Measurements from ENCODE around the gene AS3MT.
"Not testable (repeated sequence)": the region's sequence is repeated elsewhere in the genome, so short reads cannot be mapped to it uniquely, and the experiment has no call there.

AS3MT gene

DNA sequence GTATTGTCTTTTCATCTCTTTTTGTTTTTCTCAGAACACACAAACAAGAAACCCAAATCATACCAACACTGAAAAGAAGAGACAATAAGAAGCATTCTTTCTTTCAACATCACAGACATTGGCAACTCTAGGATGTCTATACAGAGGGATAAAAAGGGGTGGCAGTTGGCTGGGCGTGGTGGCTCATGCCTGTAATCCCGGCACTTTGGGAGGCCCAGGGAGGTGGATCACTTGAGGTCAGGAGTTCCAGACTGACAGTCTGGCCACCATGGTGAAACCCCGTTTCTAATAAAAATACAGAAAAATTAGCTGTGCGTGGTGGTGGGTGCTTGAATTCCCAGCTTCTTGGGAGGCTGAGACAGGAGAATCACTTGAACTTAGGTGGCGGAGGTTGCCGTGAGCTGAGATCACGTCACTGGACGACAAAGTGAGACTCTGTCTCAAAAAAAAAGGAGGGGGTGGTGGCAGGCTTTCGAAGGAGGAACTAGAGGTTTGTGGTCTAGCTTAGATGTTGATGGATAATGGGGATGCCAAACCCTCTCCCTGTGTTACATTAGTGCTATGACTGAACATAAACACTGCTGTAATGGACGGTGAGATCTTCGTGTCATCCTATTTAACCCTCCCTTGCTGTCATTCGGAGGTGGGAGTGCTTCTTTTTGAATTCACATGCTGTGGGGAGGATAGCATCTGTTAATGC, 58.2 kb downstream of the AS3MT start:
- TF ChIP-seq, protein P1, sequence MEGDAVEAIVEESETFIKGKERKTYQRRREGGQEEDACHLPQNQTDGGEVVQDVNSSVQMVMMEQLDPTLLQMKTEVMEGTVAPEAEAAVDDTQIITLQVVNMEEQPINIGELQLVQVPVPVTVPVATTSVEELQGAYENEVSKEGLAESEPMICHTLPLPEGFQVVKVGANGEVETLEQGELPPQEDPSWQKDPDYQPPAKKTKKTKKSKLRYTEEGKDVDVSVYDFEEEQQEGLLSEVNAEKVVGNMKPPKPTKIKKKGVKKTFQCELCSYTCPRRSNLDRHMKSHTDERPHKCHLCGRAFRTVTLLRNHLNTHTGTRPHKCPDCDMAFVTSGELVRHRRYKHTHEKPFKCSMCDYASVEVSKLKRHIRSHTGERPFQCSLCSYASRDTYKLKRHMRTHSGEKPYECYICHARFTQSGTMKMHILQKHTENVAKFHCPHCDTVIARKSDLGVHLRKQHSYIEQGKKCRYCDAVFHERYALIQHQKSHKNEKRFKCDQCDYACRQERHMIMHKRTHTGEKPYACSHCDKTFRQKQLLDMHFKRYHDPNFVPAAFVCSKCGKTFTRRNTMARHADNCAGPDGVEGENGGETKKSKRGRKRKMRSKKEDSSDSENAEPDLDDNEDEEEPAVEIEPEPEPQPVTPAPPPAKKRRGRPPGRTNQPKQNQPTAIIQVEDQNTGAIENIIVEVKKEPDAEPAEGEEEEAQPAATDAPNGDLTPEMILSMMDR (IDR thresholded peaks at IDR 0.05; ENCODE audit: extremely low read depth, missing control alignments), result no peak
- DNase-seq (ENCODE audit: low spot score), result no peak

DNA sequence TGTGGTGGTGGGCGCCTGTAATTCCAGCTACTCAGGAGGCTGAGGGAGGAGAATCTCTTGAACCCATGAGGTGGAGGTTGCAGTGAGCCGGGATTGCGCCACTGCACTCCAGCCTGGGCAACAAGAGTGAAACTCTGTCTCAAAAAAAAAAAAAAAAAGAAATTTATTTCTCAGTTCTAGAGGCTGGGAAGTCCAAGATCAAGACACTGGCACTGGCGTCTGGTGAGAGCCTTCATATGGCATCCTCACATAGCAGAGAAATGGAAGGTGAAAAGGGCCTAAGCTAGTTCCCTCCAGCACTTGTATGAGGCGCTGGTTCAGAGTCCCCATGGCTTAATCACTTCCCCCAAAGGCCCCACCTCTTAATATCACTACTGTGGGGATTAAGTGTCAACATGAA, 59.2 kb downstream of the AS3MT start:
- DNase-seq (ENCODE audit: low spot score), result not testable (repeated sequence)

DNA sequence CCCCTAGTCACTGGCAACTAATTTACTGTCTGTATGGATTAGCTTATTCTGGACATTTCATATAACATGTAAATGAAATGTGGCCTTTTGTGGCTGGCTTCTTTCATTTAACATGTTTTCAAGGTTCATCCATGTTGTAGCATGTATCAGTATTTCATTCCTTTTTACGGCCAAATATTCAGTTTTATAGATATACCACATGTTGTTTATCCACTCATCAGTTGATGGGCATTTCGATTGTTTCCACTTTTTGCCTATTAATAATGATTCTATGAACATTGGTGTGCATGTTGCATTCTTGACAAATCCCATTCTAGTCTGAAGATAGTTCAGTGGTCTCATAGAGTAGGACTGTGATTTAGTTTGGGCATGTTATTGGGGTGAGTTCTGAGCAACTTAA, 61.5 kb downstream of the AS3MT start:
- DNase-seq (ENCODE audit: low spot score), result no peak
- TF ChIP-seq, protein P1 (IDR thresholded peaks at IDR 0.05; ENCODE audit: extremely low read depth, missing control alignments), result no peak

DNA sequence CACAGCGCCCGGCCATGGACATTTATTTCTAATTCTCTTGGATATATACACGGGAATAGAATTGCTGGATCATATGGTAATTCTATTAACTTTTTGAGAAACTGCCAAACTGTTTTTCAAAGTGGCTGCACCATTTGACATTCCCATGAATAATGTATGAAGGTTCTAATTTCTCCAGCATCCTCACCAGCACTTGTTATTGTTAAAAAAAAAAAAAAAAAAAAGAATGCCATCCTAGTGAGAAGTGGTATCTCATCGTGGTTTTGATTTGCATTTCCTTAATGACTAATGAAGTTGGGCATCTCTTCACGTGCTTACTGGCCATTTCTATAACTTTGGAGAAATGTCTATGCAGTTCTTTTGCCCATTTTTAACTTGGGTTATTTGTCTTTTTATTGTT, 62.4 kb downstream of the AS3MT start:
- TF ChIP-seq, protein P1 (IDR thresholded peaks at IDR 0.05; ENCODE audit: extremely low read depth, missing control alignments), result no peak
- no peak for DNase-seq (ENCODE audit: low spot score)

DNA sequence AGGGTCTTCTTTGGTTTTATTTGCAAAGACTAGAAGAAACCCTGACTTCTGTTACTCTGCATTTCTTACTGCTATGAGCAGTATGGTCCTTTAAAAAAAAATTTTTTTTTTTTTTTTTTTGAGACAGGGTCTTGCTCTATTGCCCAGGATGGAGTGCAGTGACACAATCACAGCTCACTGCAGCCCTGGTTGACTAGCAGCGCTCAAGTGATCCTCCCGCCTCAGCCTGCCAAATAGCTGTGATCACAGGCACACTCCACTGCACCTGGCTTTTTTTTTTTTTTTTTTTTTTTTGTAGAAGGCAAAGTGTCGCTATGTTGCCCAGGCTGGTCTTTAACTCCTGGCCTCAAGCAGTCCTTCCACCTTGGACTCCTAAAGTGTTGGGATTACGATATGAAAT, 66.2 kb downstream of the AS3MT start:
- TF ChIP-seq, protein P1 (IDR thresholded peaks at IDR 0.05; ENCODE audit: extremely low read depth, missing control alignments), result no peak
- DNase-seq (ENCODE audit: low spot score), result no peak

DNA sequence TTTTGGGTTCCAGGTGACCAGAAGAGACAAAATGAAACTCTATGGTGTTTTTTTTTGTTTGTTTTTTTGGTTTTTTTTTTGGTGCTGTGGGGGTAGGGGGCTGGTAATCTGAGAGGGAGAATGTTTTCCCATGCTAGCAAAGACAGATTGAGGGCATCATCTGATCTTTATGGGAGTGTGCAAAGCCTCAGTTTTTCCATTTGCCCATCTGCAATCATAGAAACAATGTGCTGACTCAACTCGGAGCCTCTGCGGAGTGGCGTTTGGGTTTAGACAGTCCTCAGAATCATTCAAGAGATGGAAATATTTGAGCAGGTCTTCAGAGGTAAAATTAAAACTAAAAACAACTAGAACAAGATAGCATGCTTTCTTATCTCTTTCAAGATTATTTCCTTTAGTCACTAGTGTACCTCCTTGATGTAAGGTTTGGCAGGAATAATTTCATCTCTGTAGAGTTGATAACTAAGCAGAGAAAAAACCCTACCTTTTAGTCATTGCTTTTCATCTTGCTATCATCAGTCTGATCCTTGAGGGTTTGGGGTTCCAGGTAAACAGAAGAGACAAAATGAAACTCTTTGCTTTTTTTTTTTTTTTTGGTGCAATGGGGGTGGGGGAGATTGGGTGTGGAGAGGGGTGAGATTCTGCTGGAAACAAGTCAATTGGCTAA, 66.8 kb downstream of the AS3MT start:
- TF ChIP-seq, protein P1 (IDR thresholded peaks at IDR 0.05; ENCODE audit: extremely low read depth, missing control alignments), result no peak
- no peak for DNase-seq (ENCODE audit: low spot score)

DNA sequence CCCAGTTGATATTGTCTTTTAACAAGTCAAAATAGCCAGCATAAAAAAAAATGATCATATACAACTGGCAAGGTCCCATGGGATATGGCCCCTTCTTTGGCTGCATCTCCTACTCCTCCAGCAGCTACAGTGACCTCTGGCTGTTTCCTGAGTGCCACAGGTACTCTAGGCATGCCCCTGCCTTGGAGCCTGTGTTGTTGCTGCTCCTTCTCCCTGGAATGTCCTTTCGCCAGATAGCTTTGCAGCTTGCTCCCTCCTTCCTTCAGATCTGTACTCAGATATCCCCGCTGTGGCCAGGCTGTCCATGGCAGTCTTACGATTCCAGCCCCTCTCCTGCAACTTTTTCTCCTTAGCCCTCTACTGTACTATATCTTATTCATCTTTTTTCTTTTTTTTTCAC, 72.1 kb downstream of the AS3MT start:
- TF ChIP-seq, protein P1 (IDR thresholded peaks at IDR 0.05; ENCODE audit: extremely low read depth, missing control alignments), result no peak
- no peak for DNase-seq (ENCODE audit: low spot score)

DNA sequence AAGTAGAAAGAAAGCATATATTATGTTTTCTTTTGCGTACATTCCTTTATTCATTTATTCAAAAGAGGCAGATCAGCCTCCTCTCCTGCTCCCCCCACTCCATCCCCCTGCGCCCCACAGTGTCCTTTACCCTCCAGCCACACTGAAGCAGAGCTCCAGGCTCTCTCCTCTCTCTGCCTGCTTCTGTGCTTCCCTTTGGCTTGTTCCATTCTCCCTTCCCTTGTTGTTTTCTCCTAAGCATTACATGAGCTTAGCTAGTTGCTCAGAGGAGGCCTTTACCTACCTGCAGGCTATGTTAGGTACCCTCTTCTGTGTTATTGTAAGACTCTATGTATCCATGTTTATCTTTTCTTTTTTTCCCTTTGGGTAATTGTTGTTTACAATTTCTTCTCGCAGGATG, 76.2 kb downstream of the AS3MT start:
- DNase-seq (ENCODE audit: low spot score), result no peak
- TF ChIP-seq, protein P1 (IDR thresholded peaks at IDR 0.05; ENCODE audit: extremely low read depth, missing control alignments), result no peak
